KG1 (cell line): ENCODE results near the gene TJP3.

Experiments
- DNase-seq: peaks from one replicate; lab custom pipeline; 2025; lab: John Stamatoyannopoulos, UW

The TJP3 gene

DNA sequence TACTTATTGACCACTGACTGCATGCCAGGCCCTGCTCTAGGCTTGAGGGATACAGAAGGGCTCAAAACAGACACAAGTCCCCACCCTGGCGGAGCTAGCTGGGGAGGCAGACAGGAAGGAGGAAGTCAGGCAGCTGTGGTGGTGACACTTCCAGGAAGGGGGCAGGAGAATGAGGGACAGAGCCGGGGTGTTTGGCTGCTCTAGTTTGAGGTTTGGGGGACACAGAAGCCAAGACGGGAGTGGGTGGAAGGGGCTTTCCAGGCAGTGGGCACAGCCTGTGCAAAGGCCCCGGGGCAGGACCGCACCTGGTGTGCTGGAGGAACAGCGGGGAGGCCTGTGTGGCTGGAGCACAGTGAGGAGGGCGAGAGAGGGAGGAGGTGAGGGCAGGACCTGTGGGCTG, 58.3 kb downstream of the TJP3 start:
- no peak for DNase-seq

DNA sequence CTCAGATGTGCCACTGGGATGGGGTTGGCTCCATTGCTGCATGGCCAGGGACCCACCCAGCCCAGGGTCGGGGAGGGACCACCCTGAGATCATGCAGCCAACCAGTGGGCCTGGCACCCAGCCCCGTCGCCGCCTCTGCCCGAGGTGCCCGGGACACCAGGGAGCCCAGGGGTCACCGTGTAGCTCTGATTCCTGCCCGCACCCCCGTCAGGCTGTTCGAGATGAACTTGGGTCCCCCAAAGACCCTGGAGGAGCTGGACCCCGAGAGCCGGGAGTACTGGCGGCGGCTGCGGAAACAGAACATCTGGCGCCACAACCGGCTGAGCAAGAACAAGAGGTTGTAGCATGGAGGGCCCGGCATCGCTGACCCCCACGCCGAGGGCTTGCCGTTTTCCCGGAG, 58.9 kb downstream of the TJP3 start:
- DNase-seq, result no peak

DNA sequence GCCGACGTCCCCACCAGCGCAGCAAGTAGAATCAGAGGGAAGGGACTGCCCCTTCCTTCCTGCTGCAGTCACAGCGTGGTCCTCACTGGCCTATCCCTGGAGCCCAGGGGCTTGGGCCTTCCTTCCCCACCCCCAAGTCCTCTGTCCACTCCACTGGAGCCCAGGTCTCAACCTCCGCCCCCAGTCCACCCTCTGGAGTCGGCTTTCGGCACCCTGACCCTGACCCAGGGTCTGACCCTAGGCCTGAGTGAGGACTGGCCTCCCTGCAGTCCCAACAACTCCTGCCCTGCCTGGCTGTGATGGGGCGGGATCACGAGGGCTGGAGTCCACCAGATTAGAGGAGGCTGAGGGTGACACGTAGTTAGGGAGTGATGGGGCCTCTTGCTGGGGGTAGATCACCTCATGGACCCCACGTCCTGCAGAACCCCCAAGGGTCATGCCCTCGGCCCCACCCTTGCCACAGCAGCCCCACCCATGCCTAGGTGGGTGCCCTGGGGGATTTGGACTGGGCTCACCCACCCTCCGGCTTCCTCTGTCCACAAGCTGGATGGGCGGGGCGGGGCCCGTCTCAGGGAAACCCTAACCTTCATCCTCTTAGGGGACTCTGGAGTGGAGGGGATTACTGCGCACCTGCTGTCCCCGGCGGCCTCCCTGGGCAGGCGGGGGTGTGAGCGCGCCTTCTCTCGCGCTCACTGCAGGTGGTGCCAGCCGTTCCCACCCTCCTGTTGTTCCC, 60.0 kb downstream of the TJP3 start:
- DNase-seq, result no peak

DNA sequence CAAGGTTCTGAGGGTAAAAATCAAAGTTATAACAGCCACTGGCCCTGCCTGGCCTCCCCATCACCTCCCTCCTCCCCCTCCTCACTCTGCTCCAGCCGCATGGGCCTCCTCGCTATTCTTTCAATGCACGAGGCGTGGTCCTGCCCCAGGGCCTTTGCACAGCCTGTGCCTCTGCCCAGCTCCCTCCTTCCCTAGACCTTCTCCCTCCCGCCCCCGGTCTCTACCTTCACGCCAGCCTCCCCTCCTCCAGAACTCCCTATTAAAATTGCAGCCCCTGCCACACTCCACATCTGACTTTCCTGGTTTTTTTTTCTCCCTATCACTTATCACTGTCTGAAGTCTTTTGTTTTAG, 60.5 kb downstream of the TJP3 start:
- DNase-seq, result no peak

DNA sequence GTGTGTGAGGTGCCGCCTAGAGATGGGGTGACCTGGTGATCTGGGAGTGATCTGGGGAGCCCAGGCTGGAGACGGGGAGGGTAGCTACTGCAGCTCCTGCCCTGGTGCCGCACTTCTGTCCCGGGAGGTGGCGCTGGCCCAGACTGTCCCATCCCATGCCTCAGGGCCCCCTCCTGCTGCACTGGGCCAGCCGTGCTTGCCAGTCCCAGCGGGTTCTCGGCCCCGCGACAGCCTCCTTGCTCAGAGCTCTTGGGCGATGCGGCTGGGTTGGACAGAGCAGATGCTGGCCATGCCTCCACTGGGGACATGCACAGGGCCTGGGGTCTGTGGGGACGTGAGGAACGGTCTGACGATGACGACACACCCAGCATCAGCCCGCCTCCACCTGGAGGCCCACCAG, 61.3 kb downstream of the TJP3 start:
- DNase-seq, result no peak

DNA sequence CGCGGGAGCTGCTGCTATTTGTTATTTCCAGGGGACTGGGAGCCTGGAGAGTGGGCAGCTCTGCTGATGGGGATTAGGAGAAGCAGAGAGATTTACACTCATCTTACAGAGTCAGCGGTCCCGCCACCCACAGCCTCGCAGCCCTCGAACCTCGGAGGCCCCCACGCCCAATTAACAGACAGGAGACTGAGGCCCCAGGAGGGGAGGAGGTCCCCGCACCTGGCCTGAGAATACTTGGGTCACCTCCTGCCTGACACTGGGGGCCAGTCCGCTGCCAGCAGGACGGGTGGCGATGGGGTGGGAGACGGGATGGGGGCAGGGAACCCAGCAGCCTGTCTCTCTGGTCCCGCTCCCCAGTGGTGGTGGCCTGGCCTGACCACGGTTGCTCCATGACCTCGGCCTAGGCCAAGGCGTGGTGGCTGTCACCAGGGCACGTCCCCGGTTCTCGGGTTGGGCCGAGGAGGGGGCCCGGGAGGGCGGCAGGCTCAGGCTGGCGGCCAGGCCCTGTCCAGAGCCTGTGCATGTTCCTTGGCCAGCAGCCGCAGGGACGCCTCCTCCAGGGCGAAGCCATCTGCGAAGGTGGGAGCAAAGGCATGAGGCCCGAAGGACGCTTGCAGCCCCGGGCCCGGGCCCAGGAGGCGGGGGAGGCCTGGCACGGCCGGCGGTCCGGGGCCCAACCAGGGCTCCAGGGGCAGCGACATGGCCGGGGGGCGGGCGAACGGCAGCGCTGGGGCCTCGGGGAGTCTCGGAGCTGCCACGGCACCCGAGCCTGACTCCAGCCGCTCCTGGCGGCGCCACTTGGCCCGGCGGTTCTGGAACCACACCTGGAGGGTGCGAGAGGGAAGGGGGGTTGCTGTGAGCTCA, 62.2 kb downstream of the TJP3 start:
- no peak for DNase-seq

DNA sequence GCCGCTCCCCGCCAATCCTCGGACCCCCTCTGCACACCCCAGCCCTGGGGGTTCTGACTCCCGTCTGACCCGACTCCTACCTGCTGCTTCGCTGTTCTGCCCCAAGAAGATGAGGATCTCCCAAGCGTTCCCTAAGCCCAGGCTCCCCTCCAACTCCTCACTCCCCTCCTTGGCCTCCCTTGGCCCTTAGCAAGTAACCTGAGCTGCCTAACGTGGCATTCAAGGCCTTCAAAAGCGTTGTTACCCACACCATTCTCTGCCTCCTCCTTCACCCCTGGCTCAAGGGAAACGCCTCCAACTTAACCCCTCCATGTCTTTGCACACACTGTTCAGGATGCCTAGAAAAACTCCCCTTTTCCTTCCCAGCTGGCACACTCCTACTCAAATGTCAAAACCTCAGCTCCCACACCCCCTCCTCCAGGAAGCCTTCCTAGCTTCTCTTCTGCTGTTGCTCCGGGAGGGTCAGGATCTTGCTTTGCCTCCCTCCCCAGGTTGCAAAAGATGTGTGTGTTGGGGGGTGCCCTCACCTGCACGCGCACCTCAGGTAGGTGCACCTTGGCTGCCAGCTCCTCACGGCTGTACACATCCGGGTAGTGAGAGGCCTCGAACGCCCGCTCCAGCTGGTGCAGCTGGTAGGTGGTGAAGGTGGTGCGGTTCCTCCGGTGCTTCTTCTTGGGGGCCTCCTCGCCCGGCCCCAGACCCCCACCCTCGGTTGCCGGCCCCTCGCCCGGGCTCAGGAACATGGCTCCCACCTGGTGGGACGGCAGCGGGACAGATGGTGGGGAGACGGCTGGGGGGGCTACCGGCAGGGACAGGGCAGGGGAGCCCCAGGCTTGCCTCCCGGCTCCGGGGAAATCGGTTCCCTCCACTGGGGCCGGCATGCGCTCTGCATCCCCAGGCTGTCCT, 63.1 kb downstream of the TJP3 start:
- DNase-seq, result no peak

DNA sequence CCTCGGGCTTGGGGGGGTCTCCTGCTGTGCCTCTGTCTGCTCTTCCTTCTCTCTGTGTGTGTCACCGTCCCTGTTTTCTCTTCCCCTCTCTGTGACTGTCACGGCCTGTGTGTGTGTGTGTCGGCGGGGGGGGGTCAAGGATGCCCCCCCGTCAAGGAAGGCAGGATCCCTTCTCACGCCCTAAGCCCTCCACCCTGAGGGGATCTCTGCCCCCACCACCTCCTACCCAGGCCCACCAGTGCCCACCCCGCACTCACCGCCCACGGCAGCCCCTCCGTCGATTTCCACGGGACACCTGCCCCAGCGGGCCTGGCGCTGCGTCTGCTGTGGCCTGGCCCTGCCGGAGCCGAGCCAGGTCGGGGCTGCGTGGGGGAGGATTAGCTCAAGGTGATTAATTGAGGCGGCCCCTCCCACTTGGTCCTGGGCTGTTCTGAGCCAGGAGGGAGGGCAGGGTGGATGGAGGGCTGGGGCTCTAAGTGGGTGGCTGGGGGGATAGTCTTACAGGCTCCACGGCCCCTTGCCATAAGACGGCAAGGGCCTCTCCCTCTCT, 63.8 kb downstream of the TJP3 start, which contains the start of gene RAX2:
RAX2 (minus strand) TSS at position 323 of the 550 bp plus-strand sequence. CDS start 486 bp downstream, outside the sequence.
- no peak for DNase-seq

DNA sequence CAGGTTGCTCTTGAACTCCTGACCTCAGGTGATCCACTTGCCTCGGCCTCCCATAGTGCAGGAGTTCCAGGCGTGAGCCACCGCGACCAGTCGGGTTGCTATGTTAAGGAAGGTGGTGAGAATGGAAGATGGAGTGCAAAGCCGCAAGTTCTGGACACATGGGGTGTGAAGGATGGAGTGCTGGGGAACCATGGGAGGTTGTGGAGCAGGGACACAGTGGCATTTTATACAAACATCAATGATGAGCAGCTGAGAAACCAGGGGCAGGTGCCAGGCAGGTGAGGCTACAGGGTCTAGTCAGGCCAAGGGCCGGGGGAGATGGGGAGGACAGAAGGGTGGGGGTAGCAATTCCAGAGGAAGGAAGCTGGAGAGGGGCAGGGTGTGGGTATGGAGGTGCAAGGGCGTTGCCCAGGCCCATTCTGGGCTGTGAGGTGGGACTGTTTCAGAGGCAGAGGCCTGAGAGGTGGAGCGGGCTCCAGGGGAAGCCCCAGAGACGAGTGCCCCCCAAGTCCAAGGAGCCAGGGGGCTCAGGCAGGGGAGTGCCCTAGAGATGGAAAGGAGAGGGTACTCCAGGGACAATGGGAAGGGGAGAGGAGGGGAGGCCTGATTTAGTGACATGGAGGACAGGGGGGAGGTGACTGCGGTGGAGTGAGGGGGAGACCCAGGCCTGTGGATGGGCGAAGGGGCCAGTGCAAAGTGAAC, 65.8 kb downstream of the TJP3 start:
- no peak for DNase-seq

DNA sequence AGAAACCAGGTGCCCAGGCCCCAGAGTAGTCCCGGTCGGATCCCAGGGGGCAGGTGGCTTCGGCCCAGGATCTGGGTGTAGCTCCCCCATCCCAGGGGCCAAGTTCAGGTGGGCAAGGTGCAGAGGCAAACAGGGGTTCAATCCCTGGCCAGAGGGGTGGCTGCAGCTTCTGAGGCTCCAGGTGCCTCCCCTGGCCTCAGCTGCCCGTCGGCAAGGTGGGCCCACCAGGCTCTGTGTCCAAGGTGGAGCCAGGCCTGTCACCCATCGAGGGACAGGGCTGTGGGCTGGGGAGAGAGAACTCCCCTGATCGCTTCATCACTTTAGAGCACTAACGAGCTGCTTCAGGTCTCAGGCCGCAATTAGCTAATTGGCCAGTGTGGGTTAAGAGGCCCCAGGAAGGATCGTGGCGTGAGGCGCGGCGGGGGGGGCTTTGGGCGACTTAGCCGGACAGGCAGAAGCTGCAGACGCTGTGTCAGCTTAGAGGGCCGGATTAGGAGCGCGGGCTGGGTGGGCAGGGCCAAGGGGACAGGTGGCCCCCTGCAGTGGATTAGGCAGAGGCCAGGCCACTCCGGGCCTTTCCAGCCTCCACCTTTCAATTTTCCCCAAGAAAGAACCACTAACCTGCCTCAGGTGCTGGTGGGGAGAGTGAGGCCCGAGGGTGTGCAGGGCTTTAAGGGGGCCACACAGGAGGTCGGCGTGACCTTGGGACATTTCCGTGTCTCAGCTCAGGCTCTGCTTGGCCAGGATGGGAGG, 66.6 kb downstream of the TJP3 start:
- no peak for DNase-seq

DNA sequence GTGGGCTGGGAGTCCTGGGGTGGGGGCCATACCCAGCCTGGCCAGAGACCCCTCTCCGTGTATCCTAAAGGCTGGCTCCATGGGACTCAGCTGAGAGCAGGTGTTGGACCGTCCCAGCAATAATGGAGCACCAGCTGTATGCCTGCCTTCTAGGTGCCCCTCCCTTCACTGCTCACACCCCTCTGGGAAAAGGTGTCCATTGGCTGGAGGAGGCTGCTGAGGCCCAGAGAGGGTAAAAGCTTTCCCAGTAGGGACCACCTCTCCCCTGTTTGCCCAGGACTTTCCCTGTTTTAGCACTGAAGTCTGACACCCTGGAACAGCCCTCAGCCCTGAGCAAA, 67.2 kb downstream of the TJP3 start:
- no peak for DNase-seq

DNA sequence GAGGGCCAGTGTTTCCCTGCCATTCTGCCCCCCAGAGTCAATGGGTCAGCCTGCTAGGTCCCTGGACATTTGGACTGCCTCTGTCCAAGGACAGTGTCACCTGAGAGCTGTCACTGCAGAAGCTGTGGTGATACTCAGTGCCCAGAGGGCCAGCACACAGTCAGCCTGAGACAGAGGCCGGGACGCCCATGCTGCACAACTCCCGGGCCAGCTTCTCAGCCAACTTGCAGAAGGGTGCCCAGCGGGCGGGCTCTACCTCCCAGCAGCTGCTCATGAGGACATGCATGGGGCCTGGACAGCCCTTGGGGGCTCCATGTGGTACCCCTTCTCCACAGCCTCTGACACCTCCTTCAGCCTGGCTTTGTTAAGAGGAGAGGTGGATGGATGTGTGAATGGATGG, 67.6 kb downstream of the TJP3 start:
- no peak for DNase-seq

DNA sequence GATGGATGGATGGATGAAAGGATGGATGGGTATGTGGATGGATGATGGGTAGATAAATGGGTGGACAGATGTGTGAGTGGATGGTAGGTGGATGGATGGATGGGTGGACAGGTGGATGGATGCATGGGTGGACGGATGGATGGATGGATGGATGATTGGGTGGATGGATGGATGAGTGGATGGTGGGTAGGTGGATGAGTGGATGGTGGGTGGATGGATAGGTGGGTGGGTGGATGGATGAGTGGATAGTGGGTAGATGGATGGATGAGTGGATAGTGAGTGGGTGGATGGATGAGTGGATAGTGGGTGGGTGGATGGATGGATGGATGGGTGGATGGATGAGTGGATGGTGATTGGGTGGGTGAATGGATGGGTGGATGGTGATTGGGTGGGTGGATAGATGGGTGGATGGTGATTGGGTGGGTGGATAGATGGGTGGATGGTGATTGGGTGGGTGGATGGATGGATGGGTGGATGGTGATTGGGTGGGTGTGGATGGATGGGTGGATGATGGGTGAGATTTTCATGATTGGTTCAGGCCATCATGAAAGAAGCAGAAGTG, 68.4 kb downstream of the TJP3 start:
- DNase-seq, result no peak

DNA sequence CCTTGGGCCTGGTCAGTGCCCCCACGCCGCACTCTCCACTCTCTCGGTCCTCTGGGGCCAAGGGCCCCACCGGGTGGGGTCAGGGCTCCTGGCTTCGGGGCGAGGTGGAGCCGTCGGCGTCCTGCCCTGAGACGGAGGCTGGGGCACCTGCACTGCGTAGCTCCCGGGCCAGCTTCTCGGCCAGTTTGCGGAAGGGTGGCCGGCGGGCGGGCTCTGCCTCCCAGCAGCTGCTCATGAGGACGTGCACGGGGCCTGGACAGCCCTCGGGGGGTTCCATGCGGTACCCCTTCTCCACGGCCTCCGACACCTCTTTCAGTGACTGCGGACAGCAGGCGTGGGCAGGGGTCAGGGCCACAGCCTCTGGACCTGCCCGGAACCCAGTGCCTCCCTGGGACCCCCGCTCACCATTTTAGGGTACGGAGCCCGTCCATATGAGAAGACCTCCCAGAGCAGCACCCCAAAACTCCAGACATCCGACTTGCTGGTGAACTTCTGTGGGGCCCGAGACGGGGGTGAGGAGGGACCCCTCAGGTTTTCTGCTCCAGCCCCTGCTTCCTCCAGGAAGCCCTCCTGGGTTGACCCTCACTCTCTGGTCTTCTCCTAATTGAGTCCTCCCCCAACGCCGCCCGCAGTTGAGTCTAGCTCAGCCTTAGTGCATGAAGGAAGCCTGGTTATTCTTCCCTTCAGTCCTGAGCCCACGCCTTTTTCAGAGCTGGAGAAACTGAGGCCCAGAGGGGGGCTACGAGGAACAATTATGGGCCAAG, 70.1 kb downstream of the TJP3 start:
- DNase-seq, result no peak

DNA sequence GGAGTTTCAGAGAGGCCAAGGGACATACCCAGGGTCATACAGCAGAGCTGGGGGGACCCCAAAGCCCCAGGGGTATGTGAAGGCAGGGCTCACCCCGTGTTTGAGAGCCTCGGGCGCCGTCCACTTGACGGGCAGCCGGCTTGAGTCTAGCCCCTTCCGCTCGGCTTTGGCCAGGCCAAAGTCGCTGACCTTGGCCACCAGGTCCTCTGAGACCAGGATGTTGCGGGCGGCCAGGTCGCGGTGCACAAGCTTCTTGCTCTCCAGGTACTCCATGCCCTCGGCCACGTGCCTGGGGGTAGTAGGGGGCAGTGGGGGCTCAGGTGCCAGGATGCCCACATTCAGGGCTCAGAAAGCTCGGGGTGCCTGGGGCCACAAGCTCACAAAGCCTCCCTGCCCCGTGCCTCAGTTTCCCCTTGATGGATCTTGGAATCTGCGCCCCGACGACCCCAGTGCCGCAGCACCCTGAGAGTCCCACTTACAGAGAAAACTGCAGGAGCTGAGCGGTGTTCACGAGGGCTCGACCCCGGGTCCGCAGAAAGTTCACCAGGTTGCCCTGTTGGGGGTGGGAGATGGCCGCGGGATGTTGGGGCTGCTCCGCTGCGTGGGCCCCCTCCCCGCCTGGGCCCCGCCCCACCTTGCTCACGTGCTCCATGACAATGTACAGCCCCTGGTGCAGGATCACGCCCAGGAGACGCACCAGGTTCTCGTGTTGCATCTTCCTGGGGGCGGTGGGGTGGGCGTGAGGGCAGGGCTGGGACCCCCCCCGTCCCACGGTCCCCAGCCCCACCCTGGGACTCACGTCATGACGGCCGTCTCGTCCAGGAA, 70.9 kb downstream of the TJP3 start:
- no peak for DNase-seq

DNA sequence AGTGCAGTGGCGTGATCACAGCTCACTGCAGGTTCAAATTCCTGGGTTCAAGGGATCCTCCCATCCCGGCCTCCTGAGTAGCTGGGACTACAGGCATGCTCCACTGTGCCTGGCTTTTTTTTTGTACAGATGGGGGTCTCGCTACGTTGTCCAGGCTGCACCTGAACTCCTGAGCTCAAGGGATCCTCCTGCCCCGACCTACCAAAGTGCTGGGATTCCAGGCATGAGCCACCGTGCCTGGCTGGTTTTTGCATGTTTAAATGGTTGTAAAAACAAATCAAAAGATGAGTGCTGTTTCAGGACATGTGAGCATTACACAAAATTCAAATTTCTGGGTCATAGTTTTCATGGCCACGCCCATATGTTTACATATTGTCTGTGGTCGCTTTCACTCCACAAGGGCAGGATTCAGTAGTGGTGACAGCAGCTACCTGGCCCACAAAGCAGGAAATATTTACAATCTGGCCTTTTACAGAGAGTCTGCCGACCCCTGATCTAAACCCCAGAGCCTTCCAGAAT, 72.7 kb downstream of the TJP3 start:
- DNase-seq, result no peak

DNA sequence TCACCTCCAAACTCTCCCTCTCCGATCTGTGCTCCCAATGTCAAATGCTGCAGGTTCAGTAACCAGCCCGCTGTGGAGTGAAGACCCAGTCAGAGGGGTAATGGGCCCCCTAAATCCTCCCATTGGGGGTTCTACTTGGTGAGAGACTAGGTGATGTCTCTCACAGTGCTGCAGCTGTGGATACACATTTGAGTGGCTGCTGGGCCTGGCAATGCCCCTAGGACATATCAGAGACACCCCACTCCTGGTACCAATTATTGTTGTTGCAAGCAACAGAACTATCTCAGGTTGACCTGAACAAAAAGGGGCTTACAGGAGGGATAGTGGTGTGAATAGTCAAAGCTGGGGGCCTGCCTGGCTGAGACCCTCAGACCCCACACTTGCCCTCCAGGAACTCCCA, 73.4 kb downstream of the TJP3 start:
- no peak for DNase-seq

DNA sequence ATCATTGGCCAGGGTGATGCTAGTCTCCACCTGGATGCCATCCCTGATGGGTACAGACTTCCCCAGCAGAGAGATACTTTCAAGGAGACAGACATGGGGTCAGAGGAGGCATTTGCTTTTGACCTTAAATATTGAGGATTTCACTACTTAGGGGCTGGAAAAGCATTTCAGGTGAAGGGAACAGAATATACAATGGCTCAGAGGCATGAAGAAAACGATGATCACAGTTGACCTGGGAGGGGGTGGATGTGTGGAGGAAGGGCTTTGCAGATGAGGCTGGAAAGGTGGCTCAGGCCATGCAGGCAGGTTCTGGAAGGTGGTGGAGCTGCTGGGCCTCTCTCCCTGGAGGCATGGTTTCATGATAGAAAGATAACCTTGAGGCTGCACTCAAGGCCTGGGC, 74.1 kb downstream of the TJP3 start:
- DNase-seq, result no peak

DNA sequence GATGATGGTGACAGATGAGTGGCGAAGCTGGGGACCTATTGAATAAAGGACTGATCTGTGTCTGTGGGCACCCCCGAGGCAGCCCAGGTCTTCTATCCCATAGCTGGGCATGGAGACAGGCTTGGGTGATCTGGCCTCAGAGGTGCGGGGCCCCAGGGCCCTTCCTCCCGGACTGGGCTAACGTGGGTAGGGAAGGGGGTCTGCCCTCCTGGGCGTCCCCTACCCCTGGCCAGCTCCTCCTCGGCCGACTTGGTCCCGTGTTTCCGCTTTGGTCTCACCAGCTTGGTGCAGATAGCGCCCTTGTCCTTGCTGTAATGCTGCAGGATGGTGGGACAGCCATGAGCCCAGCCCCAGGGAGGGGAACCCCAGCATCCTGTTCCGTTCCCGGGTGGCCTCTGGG, 74.7 kb downstream of the TJP3 start:
- no peak for DNase-seq
